Spinal cord (tissue), 10 donors: ENCODE measurements around the gene PARVB. TPM values are rescaled to one million over a fixed set of nuclear protein-coding genes. Genes with fewer than 3 reads are reported as not detected.
A peak's percentile ranks its signal among the peaks of the same experiment; 100 is the strongest.

Experiments
- DNase-seq, 6 donors: peaks; one replicate each; pipeline versions ENCODE4 v3.0.0 to v3.0.0-alpha.2; 2013 to 2015; ENCODE audit warnings: low spot score in 6 of 6, low read depth in 4 of 6
- H3K27ac ChIP-seq: one replicate; pipeline ENCODE4 v1.5.1; 2013; ENCODE audit warnings: low read depth, low read length, control low read depth
- H3K27me3 ChIP-seq: one replicate; pipeline ENCODE4 v1.6.1; 2013; ENCODE audit warnings: low read length; ENCODE audit not compliant: control insufficient read depth, insufficient read depth
- H3K36me3 ChIP-seq: one replicate; pipeline ENCODE4 v1.6.1; 2013; ENCODE audit warnings: low read length; ENCODE audit not compliant: control insufficient read depth, insufficient read depth
- H3K4me1 ChIP-seq: one replicate; pipeline ENCODE4 v1.6.1; 2013; ENCODE audit warnings: low read length; ENCODE audit not compliant: control insufficient read depth, insufficient read depth
- H3K4me3 ChIP-seq: one replicate; pipeline ENCODE4 v1.5.1; 2013; ENCODE audit warnings: low read depth, low read length, control low read depth
- H3K9me3 ChIP-seq: one replicate; pipeline ENCODE4 v1.6.1; 2013; ENCODE audit warnings: low read length; ENCODE audit not compliant: control insufficient read depth, insufficient read depth
- WGBS: methylation state at CpG from one replicate; pipeline ENCODE4 v1.1.5; 2013; ENCODE audit warnings: missing lambda C conversion rate; ENCODE audit not compliant: insufficient coverage; 5-methylcytosine and 5-hydroxymethylcytosine counted together
- polyA plus RNA-seq, 2 donors: library from polyadenylated mRNA; unstranded; fragments of 120-200 nt; gene quantifications; one replicate each; pipeline ENCODE4 v1.2.1, GENCODE V29; 2013; ENCODE audit not compliant: insufficient read length in 2 of 2
- total RNA-seq, 2 donors: library from RNA; depleted of rRNA in 1 of 2; stranded (reverse); fragments of 120-200 nt in 1 of 2; fragments of >200 nt in 1 of 2; gene quantifications; one replicate each; pipeline versions ENCODE4 v1.2.3 to v1.2.4, GENCODE V29; 2013 to 2014
- donor health status: healthy.

Gene PARVB
- total and polyA plus RNA-seq, 4 donors = 9.7 to 26.0 (median 18.9) TPM

GRCh38 chr22:44192816-44193534 lies 168.9 kb downstream of the PARVB start:
- no peak overlapping the region for H3K4me3 ChIP-seq
- no peak overlapping the region for H3K27ac ChIP-seq
- DNase-seq = no peak
- WGBS = 77% methylated on average over 7 of the region's 11 CpGs
- no peaks in the 10 kb centered on the region for H3K27me3 ChIP-seq
- H3K36me3 ChIP-seq = no peaks in the 10 kb centered on the region
- H3K9me3 ChIP-seq = no peaks in the 10 kb centered on the region
- H3K4me1 ChIP-seq = peaks cover 12% of the 10 kb centered on the region

GRCh38 chr22:44193535-44193891 lies 169.4 kb downstream of the PARVB start:
- no peak for DNase-seq
- H3K27ac ChIP-seq = no peak overlapping the region
- no peaks in the 10 kb centered on the region for H3K36me3 ChIP-seq
- H3K4me1 ChIP-seq = peaks cover 12% of the 10 kb centered on the region
- no peaks in the 10 kb centered on the region for H3K9me3 ChIP-seq
- H3K27me3 ChIP-seq = no peaks in the 10 kb centered on the region
- 83% methylated on average over 1 of the region's 4 CpGs for WGBS
- H3K4me3 ChIP-seq = no peak overlapping the region

- Histone ChIP-seq H3K9me3 (no peaks in the 10 kb centered on the region), H3K27me3 (no peaks in the 10 kb centered on the region), H3K4me1 (peaks cover 7% of the 10 kb centered on the region), H3K36me3 (no peaks in the 10 kb centered on the region), H3K27ac (no peak overlapping the region), H3K4me3 (no peak overlapping the region)
- no peak for DNase-seq
- WGBS = 94% methylated on average over 2 of the region's 2 CpGs
Measured at GRCh38 chr22:44194569-44194968, 170.5 kb downstream of the PARVB start.

- H3K27me3 ChIP-seq = no peaks in the 10 kb centered on the region
- no peak overlapping the region for H3K27ac ChIP-seq
- no peaks in the 10 kb centered on the region for H3K9me3 ChIP-seq
- no peaks in the 10 kb centered on the region for H3K36me3 ChIP-seq
- 58% methylated on average over 5 of the region's 5 CpGs for WGBS
- H3K4me3 ChIP-seq = no peak overlapping the region
- peaks cover 9% of the 10 kb centered on the region for H3K4me1 ChIP-seq
- no peak for DNase-seq
Measured at GRCh38 chr22:44195189-44195871, 171.2 kb downstream of the PARVB start.

- Histone ChIP-seq H3K27ac (no peak overlapping the region), H3K9me3 (no peaks in the 10 kb centered on the region), H3K4me1 (peaks cover 18% of the 10 kb centered on the region), H3K36me3 (no peaks in the 10 kb centered on the region), H3K27me3 (no peaks in the 10 kb centered on the region), H3K4me3 (no peak overlapping the region)
- 73% methylated on average over 5 of the region's 9 CpGs for WGBS
- no peak for DNase-seq
Measured at GRCh38 chr22:44196241-44196640, 172.1 kb downstream of the PARVB start.

- H3K4me1 ChIP-seq = peaks cover 23% of the 10 kb centered on the region
- no peak overlapping the region for H3K27ac ChIP-seq
- no peaks in the 10 kb centered on the region for H3K36me3 ChIP-seq
- DNase-seq = peak in 1 of 6 donors; percentile 44
- H3K27me3 ChIP-seq = no peaks in the 10 kb centered on the region
- 68% methylated on average over 10 of the region's 10 CpGs for WGBS
- no peaks in the 10 kb centered on the region for H3K9me3 ChIP-seq
- no peak overlapping the region for H3K4me3 ChIP-seq
Measured at GRCh38 chr22:44196731-44197131, 172.6 kb downstream of the PARVB start.

- WGBS = no CpG with 5 or more reads among the region's 2 CpGs
- Histone ChIP-seq H3K4me3 (no peak overlapping the region), H3K4me1 (peaks cover 27% of the 10 kb centered on the region), H3K9me3 (no peaks in the 10 kb centered on the region), H3K27me3 (no peaks in the 10 kb centered on the region), H3K27ac (no peak overlapping the region), H3K36me3 (no peaks in the 10 kb centered on the region)
- DNase-seq = no peak
Measured at GRCh38 chr22:44197271-44197670, 173.2 kb downstream of the PARVB start.

- Histone ChIP-seq H3K36me3 (no peaks in the 10 kb centered on the region), H3K4me1 (peaks cover 28% of the 10 kb centered on the region), H3K9me3 (no peaks in the 10 kb centered on the region), H3K27ac (no peak overlapping the region), H3K27me3 (no peaks in the 10 kb centered on the region), H3K4me3 (no peak overlapping the region)
- DNase-seq = no peak
- 88% methylated on average over 2 of the region's 2 CpGs for WGBS
Measured at GRCh38 chr22:44199164-44199563, 175.1 kb downstream of the PARVB start.

GRCh38 chr22:44199866-44200265 lies 175.8 kb downstream of the PARVB start:
- 95% methylated on average over 5 of the region's 5 CpGs for WGBS
- no peaks in the 10 kb centered on the region for H3K9me3 ChIP-seq
- no peaks in the 10 kb centered on the region for H3K27me3 ChIP-seq
- H3K4me3 ChIP-seq = no peak overlapping the region
- peaks cover 28% of the 10 kb centered on the region for H3K4me1 ChIP-seq
- no peak overlapping the region for H3K27ac ChIP-seq
- H3K36me3 ChIP-seq = no peaks in the 10 kb centered on the region
- DNase-seq = no peak

GRCh38 chr22:44200451-44200850 lies 176.3 kb downstream of the PARVB start:
- Histone ChIP-seq H3K36me3 (no peaks in the 10 kb centered on the region), H3K9me3 (no peaks in the 10 kb centered on the region), H3K4me1 (peaks cover 28% of the 10 kb centered on the region), H3K4me3 (no peak overlapping the region), H3K27ac (no peak overlapping the region), H3K27me3 (no peaks in the 10 kb centered on the region)
- no peak for DNase-seq
- 86% methylated on average over 5 of the region's 6 CpGs for WGBS
